Urinary bladder (tissue), 4 donors: ENCODE data around the gene ATP8B2. TPM values are rescaled to one million over a fixed set of nuclear protein-coding genes. Genes with fewer than 3 reads are reported as not detected.
"Not testable (repeated sequence)": the region's sequence is repeated elsewhere in the genome, so short reads cannot be mapped to it uniquely, and the experiment has no call there.

ENCODE experiments used
- DNase-seq: peaks from one replicate; pipeline ENCODE4 v3.0.0-alpha.2; 2015; ENCODE audit errors: extremely low spot score
- H3K27ac ChIP-seq: one replicate; pipeline ENCODE4 v1.5.1; 2013; ENCODE audit warnings: low read depth, mild to moderate bottlenecking, moderate library complexity
- H3K36me3 ChIP-seq: one replicate; pipeline ENCODE4 v1.6.1; 2013; ENCODE audit warnings: mild to moderate bottlenecking, moderate library complexity; ENCODE audit not compliant: insufficient read depth
- H3K4me1 ChIP-seq: one replicate; pipeline ENCODE4 v1.6.1; 2013; ENCODE audit warnings: mild to moderate bottlenecking, moderate library complexity; ENCODE audit not compliant: insufficient read depth
- H3K4me3 ChIP-seq: one replicate; pipeline ENCODE4 v1.5.1; 2013; ENCODE audit warnings: low read depth, low read length
- WGBS: extraction: QIAGEN DNeasy Blood & Tissue Kit; methylation state at CpG from one replicate; pipeline ENCODE4 v1.1.7; 2013; 5-methylcytosine and 5-hydroxymethylcytosine counted together
- polyA plus RNA-seq: library from polyadenylated mRNA; stranded (reverse); fragments of 200-250 nt; gene quantifications from one replicate; pipeline ENCODE4 v1.2.3, GENCODE V29; 2013
- total RNA-seq: library from RNA; depleted of rRNA; stranded (reverse); fragments of >200 nt; gene quantifications from one replicate; pipeline ENCODE4 v1.2.3, GENCODE V29; 2014
- donor health status: healthy with polysubstance abuse.
- donor health status: healthy.

Gene ATP8B2
- total and polyA plus RNA-seq, 2 donors: 42.2 to 45.4 TPM

DNA sequence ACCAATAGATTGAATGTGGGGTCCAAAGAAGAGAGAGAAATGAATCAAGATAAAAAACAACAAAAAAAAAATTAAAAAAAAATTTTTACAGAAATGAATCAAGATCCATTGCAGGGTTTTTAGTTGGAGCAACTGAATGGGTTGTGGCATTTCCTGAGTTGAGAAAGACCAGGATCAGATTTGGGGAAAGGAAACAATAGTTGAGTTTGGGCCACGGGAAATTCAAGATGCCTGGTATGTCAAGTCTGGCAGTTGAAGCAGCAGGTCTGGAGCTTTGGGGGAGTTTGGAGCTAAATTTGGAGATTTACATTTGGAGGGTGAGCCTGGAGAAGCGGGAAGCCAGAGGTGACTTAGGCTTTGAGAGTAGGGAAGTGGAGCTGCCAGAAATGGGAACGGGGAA is 22.6 kb downstream of the ATP8B2 start:
- Histone ChIP-seq H3K4me1 (no peaks in the 10 kb centered on the region), H3K27ac (no peak overlapping the region), H3K4me3 (no peak overlapping the region), H3K36me3 (no peaks in the 10 kb centered on the region)
- no peak for DNase-seq
- whole genome bisulfite sequencing: 93% methylated on average over 3 of the region's 3 CpGs

- H3K4me3 ChIP-seq: no peak overlapping the region
- no peaks in the 10 kb centered on the region for H3K4me1 ChIP-seq
- DNase-seq: no peak
- 90% methylated on average over 27 of the region's 27 CpGs for WGBS
- H3K36me3 ChIP-seq: no peaks in the 10 kb centered on the region
- no peak overlapping the region for H3K27ac ChIP-seq
Measured at GRCh38 chr1:154348429-154349076, 23.2 kb downstream of the ATP8B2 start.

DNA sequence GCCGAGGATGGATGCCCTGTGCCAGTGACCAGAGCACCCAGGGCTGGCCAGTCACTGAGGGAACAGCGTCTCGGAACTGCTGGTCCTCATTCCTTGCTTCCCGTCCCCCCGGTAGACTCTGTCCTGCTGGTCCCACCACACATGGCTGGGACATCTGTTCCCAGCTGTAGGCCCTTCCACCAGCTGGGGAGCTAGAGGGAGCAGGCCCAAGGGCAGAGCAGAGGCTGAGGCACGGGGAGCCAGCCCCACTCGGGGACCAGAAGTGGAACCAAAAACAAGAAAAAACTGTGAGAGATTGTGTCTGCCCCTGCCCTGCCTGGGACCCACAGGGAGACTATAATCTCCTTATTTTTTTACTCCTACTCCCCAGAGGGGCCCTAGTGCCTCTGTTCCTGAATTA is 23.8 kb downstream of the ATP8B2 start:
- Histone ChIP-seq H3K4me1 (no peaks in the 10 kb centered on the region), H3K36me3 (no peaks in the 10 kb centered on the region), H3K27ac (no peak overlapping the region), H3K4me3 (no peak overlapping the region)
- DNase-seq: no peak
- 71% methylated on average over 7 of the region's 7 CpGs for WGBS

DNA sequence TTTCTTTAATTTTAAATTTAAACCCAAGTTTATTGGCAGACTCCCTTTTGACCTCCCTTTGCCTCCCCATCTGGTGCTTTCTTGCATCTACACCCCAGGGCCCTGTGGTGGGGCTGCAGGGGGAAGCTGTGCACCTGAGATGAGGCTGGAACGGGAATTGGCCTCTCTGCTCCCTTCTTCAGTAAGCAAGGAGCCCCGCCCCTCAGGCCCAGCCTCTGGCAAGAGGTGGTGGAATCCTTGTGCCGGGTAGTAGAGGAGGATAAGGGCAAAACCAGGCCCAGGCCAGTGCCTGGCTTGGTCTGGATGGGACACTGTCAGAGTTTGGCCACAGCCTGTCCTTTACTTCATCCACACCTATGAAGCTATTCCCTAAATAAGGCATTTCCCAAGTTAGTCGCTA is 25.1 kb downstream of the ATP8B2 start:
- no peak for DNase-seq
- H3K4me3 ChIP-seq: no peak overlapping the region
- WGBS: 76% methylated on average over 4 of the region's 4 CpGs
- H3K27ac ChIP-seq: no peak overlapping the region
- no peaks in the 10 kb centered on the region for H3K36me3 ChIP-seq
- H3K4me1 ChIP-seq: no peaks in the 10 kb centered on the region

DNA sequence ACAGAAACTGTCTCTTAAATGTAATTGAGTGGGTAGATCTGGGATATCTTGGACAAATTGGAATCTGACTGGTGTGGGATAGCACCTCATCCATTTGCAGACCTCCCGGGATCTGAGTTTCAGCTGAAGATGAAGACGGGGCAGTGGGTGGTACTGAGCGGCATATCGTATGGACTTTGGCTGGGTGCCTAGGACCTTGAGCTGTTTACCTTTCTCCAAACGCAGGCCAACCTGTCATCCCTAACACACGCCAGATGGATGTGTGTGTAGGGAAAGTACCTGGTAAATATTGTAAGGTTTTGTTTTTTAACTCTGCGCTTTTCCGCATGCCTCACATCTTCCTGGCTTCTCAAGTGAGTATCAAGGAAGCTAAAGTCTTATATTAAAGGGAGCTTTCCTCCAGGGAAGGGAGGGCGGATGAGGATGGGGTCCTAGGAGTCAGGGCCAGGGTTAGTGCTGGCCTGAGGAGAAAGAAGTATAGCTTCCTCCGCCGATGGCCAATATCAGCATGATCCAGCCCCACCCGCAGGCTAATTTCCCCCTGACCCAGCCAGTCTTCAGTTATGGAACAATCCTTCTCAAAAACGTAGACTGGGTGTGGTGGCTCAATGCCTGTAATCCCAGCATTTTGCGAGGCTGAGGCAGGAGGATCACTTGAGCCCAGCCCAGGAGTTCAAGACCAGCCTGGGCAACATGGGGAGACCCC is 26.2 kb downstream of the ATP8B2 start:
- no peak overlapping the region for H3K27ac ChIP-seq
- WGBS: 54% methylated on average over 14 of the region's 14 CpGs
- no peaks in the 10 kb centered on the region for H3K36me3 ChIP-seq
- no peaks in the 10 kb centered on the region for H3K4me1 ChIP-seq
- H3K4me3 ChIP-seq: no peak overlapping the region
- no peak for DNase-seq

- Histone ChIP-seq H3K4me3 (peak overlapping the region; percentile 9), H3K36me3 (no peaks in the 10 kb centered on the region), H3K27ac (no peak overlapping the region), H3K4me1 (no peaks in the 10 kb centered on the region)
- WGBS: 16% methylated on average over 9 of the region's 9 CpGs
- no peak for DNase-seq
Measured at GRCh38 chr1:154352245-154352580, 26.9 kb downstream of the ATP8B2 start.

DNA sequence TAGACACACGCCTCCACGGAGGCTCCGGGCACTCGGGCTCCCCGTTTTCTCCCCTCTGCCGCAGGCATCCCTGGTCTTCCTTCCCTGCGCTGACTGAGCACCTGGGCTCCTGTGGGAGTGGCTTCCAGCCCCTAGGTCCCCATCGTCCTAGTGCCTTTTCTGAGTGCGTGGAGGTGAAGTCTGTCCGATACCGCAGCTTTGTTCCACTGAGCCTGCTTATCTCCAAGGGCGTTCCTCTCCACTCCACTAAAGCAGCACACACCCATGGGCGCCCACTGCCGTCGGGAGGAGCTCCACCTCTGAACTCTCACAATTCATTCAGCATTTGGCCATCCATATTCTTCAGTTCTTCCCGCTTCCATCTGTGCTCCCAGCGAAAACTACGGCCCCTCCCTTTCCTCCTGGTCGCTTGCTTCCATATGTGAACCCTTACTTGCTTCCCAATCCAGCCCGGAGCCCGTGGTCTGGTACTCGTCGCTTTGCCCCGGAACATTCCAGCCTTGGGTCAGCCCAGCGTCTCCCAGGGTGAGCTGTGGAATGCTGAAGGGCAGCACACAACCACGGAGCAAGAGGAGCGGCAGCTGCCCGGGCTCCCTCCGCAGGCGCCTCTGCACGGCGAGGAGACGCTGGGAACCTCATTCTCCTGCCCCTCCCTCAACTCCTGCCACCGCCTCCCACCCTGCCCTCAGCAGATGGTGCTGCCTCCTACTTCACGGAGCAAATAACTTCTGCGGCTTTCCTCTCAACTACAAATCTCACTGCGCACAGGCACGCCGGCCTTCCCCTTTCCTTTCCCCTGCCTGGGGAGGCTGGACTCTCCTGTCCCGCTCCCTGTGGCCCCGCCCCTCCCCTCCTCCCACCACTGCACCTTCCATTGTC is 27.5 kb downstream of the ATP8B2 start:
- H3K36me3 ChIP-seq: no peaks in the 10 kb centered on the region
- peak overlapping the region; percentile 9 for H3K4me3 ChIP-seq
- DNase-seq: no peak
- no peaks in the 10 kb centered on the region for H3K4me1 ChIP-seq
- 2% methylated on average over 41 of the region's 41 CpGs for WGBS
- no peak overlapping the region for H3K27ac ChIP-seq

GRCh38 chr1:154353460-154353904 is 28.2 kb downstream of the ATP8B2 start:
- DNase-seq: no peak
- Histone ChIP-seq H3K36me3 (no peaks in the 10 kb centered on the region), H3K27ac (no peak overlapping the region), H3K4me3 (no peak overlapping the region), H3K4me1 (no peaks in the 10 kb centered on the region)
- 37% methylated on average over 1 of the region's 1 CpG for WGBS

- H3K27ac ChIP-seq: no peak overlapping the region
- no peak overlapping the region for H3K4me3 ChIP-seq
- no peaks in the 10 kb centered on the region for H3K36me3 ChIP-seq
- H3K4me1 ChIP-seq: no peaks in the 10 kb centered on the region
- 98% methylated on average over 5 of the region's 5 CpGs for WGBS
- no peak for DNase-seq
Measured at GRCh38 chr1:154353966-154354365, 28.6 kb downstream of the ATP8B2 start.

DNA sequence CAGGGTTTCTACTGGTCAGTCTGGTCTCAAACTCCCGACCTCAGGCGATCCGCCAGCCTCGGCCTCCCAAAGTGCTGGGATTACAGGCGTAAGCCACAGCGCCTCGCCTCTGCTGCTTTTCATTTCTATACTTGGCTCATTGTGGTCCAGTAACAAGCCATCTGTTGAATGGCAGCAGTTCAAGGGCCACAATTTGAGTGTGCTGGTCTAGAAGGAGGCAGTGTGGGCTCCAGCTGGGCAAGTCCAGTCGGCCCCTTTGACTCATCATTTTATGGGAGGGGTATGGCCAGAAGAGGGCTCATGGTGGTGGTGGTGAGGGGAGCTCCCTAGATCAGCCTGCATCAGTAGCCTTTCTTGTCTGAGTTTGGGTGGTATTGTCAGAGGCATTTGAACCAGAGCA is 33.2 kb downstream of the ATP8B2 start:
- no peaks in the 10 kb centered on the region for H3K4me1 ChIP-seq
- H3K36me3 ChIP-seq: no peaks in the 10 kb centered on the region
- H3K4me3 ChIP-seq: no peak overlapping the region
- H3K27ac ChIP-seq: no peak overlapping the region
- DNase-seq: no peak
- WGBS: 91% methylated on average over 8 of the region's 8 CpGs

DNA sequence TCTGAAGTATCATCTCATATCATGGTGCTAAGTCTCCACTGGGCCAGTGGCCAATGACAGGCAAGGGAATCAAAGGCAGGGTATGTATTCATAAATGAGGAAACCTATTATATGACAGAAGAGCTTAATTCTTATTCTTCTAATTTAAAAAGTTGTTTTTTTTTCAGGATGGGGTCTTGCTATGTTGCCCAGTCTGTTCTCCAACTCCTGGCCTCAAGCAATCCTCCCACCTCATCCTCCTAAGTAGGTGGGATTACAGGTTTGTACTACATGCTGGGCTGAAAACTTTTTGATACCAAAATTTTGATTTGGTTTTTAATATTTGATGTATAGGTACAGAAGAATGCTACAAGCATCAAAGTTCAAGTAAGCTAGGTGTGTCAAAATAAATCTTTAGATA is 35.0 kb downstream of the ATP8B2 start:
- H3K27ac ChIP-seq: no peak overlapping the region
- H3K4me1 ChIP-seq: no peaks in the 10 kb centered on the region
- no peak overlapping the region for H3K4me3 ChIP-seq
- DNase-seq: no peak
- no peaks in the 10 kb centered on the region for H3K36me3 ChIP-seq

DNA sequence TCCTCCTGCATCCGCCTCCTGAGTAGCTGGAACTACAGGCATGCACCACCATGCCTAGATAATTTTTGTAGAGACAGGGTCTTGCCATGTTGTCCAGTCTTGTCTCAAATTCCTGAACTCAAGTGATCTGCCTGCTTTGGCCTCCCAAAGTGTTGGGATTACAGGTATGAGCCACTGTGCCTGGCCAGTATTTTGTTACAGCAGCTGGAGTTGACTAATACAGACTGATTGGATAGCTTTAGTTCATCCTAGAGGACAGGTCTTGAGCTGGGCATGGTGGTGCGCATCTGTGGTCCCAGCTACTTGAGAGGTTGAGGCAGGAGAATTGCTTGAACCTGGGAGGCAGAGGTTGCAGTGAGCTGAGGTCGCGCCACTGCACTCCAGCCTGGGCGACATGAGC is 35.6 kb downstream of the ATP8B2 start:
- H3K4me3 ChIP-seq, H3K27ac ChIP-seq, H3K36me3 ChIP-seq, H3K4me1 ChIP-seq, DNase-seq: not testable (repeated sequence)
- WGBS: 73% methylated on average over 5 of the region's 5 CpGs

DNA sequence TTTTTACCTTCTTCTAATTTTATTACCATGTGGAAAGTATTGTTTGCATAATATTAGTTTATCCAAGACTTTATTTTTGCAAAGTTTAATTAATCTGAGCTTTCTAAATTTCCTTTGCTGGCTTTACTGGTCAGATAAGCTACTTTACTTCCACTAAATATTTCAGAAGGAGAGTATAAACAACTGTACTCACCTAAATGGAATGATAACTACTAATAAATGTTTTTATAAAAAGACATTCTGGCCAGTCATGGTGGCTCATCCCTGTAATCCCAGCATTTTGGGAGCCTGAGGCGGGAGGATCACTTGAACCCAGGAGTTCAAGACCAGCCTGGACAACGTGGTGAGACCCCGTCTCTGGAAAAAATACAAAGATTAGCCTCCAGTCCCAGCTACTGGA is 36.0 kb downstream of the ATP8B2 start:
- DNase-seq: no peak
- H3K27ac ChIP-seq: no peak overlapping the region
- no peak overlapping the region for H3K4me3 ChIP-seq
- H3K36me3 ChIP-seq: no peaks in the 10 kb centered on the region
- H3K4me1 ChIP-seq: no peaks in the 10 kb centered on the region
- WGBS: 64% methylated on average over 3 of the region's 3 CpGs

DNA sequence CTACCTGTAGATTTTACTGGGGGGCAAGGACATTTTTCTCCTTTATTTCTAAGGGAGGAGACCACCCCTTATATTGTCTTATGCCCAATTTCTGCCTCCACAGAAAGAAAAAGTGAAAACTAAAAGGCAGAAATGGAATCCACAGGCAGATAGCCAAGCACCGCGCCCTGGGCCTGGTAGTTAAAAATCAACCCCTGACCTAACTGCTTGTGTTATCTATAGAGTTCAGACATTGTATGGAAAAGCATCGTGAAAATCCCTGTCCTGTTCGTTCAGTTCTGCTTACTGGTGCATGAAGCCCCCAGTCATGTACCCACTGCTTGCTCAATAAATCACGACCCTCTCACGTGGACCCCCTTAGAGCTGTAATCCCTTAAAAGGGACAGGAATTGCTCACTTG is 46.1 kb downstream of the ATP8B2 start:
- Histone ChIP-seq H3K4me3 (no peak overlapping the region), H3K27ac (no peak overlapping the region), H3K36me3 (no peaks in the 10 kb centered on the region), H3K4me1 (no peaks in the 10 kb centered on the region)
- no peak for DNase-seq
- WGBS: 80% methylated on average over 6 of the region's 6 CpGs
